Muscle of leg (tissue), 11 donors: ENCODE results near the gene STXBP5L. TPM values are rescaled to one million over a fixed set of nuclear protein-coding genes. Genes with fewer than 3 reads are reported as not detected.

Experiments
- DNase-seq: peaks from one replicate; pipeline ENCODE4 v3.0.0; 2013
- H3K27ac ChIP-seq: one replicate; pipeline ENCODE4 v1.5.1; 2013; ENCODE audit warnings: mild to moderate bottlenecking, low read length, control low read depth
- H3K27me3 ChIP-seq: one replicate; pipeline ENCODE4 v1.6.1; 2013; ENCODE audit warnings: low read length; ENCODE audit not compliant: control insufficient read depth, insufficient read depth
- H3K36me3 ChIP-seq: one replicate; pipeline ENCODE4 v1.6.1; 2013; ENCODE audit warnings: low read length; ENCODE audit not compliant: control insufficient read depth, insufficient read depth
- H3K4me1 ChIP-seq: one replicate; pipeline ENCODE4 v1.6.1; 2013; ENCODE audit warnings: low read length; ENCODE audit not compliant: control insufficient read depth, insufficient read depth
- H3K4me3 ChIP-seq: one replicate; pipeline ENCODE4 v1.5.1; 2013; ENCODE audit warnings: low read length, control low read depth
- H3K9me3 ChIP-seq: replicated peaks from 2 replicates; pipeline ENCODE4 v1.6.1; 2013; ENCODE audit warnings: low read depth, low read length; ENCODE audit not compliant: control insufficient read depth
- WGBS: methylation state at CpG from one replicate; pipeline ENCODE4 v1.1.5; 2013; ENCODE audit warnings: missing lambda C conversion rate; ENCODE audit not compliant: insufficient coverage; 5-methylcytosine and 5-hydroxymethylcytosine counted together
- polyA plus RNA-seq, 8 donors: library from polyadenylated mRNA; unstranded; fragments of 120-200 nt; gene quantifications; one replicate each; pipeline versions ENCODE4 v1.2.1 to v1.2.3, GENCODE V29; 2013; ENCODE audit warnings: inconsistent platforms in 1 of 8, low replicate concordance in 1 of 8; ENCODE audit not compliant: insufficient read length in 8 of 8, insufficient read depth in 1 of 8
- total RNA-seq: library from RNA; stranded (reverse); fragments of 120-200 nt; gene quantifications from one replicate; pipeline ENCODE4 v1.2.4, GENCODE V29; 2013

The STXBP5L gene
- total and polyA plus RNA-seq, 9 donors = under 0.01 to 0.09 (median 0.01) TPM; not detected in 1

DNA sequence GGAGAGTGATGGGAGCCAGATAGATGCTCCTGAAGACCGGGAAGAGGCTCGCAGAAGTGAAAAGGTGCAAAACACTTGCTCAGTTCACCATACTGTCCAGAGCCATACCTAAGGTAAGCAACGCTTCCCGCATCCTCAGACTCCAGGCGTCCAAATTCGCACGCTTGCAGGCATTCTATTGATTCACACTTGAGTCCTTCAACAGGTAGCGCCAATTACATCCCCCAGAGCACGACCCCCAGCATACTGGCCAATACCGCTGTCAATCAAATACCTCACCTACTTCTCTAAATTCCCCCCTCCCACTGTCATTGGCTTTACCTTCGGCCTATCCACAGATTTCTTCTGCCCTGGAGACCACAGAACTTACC lies 361 bp upstream of the STXBP5L start:
- peaks cover 13% of the 10 kb centered on the region for H3K27me3 ChIP-seq
- peaks cover 11% of the 10 kb centered on the region for H3K4me1 ChIP-seq

GRCh38 chr3:120908795-120909601 lies 993 bp downstream of the STXBP5L start:
- 0% methylated on average over 9 of the region's 26 CpGs for WGBS
- Histone ChIP-seq H3K27me3 (peaks cover 13% of the 10 kb centered on the region), H3K9me3 (no peaks in the 10 kb centered on the region), H3K27ac (no peak overlapping the region), H3K4me3 (peak overlapping the region; percentile 24), H3K36me3 (no peaks in the 10 kb centered on the region), H3K4me1 (peaks cover 11% of the 10 kb centered on the region)
- peak; percentile 4 for DNase-seq

More for the DNA sequence above, 361 bp upstream of the STXBP5L start:
- H3K36me3 ChIP-seq = no peaks in the 10 kb centered on the region
- DNase-seq = no peak
- H3K27ac ChIP-seq = no peak overlapping the region
- H3K9me3 ChIP-seq = no peaks in the 10 kb centered on the region
- no peak overlapping the region for H3K4me3 ChIP-seq
- WGBS = 2% methylated on average over 10 of the region's 11 CpGs

DNA sequence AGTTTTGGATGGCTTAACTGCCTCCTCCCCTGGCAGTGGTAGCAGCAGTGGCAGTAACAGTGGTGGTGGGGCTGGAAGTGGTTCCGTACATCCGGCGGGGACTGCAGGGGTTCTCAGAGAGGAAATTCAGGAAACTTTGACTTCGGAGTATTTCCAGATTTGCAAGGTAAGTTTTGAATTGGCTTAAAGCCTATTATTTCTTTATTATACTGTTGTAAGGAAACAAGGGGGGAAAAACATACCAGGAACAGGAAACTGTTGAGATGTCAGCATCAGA lies 1.5 kb downstream of the STXBP5L start:
- Histone ChIP-seq H3K36me3 (no peaks in the 10 kb centered on the region), H3K4me3 (no peak overlapping the region), H3K9me3 (no peaks in the 10 kb centered on the region), H3K4me1 (peaks cover 11% of the 10 kb centered on the region), H3K27me3 (peaks cover 13% of the 10 kb centered on the region), H3K27ac (no peak overlapping the region)
- DNase-seq = no peak
- 0% methylated on average over 1 of the region's 4 CpGs for WGBS

- no peak for DNase-seq
- no peaks in the 10 kb centered on the region for H3K4me1 ChIP-seq
- no peaks in the 10 kb centered on the region for H3K27me3 ChIP-seq
- no CpG with 5 or more reads among the region's 1 CpG for WGBS
- no peak overlapping the region for H3K4me3 ChIP-seq
- peaks cover 15% of the 10 kb centered on the region for H3K9me3 ChIP-seq
- no peaks in the 10 kb centered on the region for H3K36me3 ChIP-seq
- no peak overlapping the region for H3K27ac ChIP-seq
Measured at GRCh38 chr3:120926146-120926545, 18.1 kb downstream of the STXBP5L start.

DNA sequence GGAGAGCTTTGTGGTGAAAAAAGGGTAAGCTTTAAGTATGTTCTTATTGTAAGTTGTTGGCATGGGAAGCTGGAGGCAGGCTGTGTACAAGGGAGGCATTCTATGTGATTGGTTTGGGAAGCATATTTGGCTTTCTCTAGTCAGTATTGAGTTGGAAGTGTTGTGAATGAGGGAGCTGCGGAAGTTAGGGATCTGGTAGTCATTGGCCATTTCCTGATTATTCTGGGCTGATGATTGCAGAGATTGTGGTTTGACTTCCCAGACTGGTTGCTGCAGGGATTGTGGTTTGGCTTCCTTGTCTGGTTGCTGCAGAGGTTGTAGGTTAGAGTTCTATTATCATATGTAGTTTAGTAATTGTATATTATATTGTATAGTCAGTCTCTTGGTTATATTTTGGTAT lies 21.0 kb downstream of the STXBP5L start:
- no peaks in the 10 kb centered on the region for H3K36me3 ChIP-seq
- no peak for DNase-seq
- 80% methylated on average over 1 of the region's 1 CpG for WGBS
- no peak overlapping the region for H3K27ac ChIP-seq
- no peaks in the 10 kb centered on the region for H3K27me3 ChIP-seq
- H3K4me1 ChIP-seq = no peaks in the 10 kb centered on the region
- peaks cover 15% of the 10 kb centered on the region for H3K9me3 ChIP-seq
- no peak overlapping the region for H3K4me3 ChIP-seq

GRCh38 chr3:120931593-120931992 lies 23.6 kb downstream of the STXBP5L start:
- DNase-seq = no peak
- no CpG with 5 or more reads among the region's 2 CpGs for WGBS
- Histone ChIP-seq H3K4me3 (no peak overlapping the region), H3K9me3 (peaks cover 5% of the 10 kb centered on the region), H3K4me1 (no peaks in the 10 kb centered on the region), H3K27me3 (no peaks in the 10 kb centered on the region), H3K27ac (no peak overlapping the region), H3K36me3 (no peaks in the 10 kb centered on the region)

GRCh38 chr3:120956143-120956542 lies 48.1 kb downstream of the STXBP5L start:
- DNase-seq = no peak
- Histone ChIP-seq H3K9me3 (peaks cover 9% of the 10 kb centered on the region), H3K36me3 (no peaks in the 10 kb centered on the region), H3K27me3 (no peaks in the 10 kb centered on the region), H3K27ac (no peak overlapping the region), H3K4me1 (no peaks in the 10 kb centered on the region), H3K4me3 (no peak overlapping the region)
- WGBS = no CpG with 5 or more reads among the region's 3 CpGs

- no peak for DNase-seq
- Histone ChIP-seq H3K27me3 (no peaks in the 10 kb centered on the region), H3K27ac (no peak overlapping the region), H3K4me3 (no peak overlapping the region), H3K36me3 (no peaks in the 10 kb centered on the region), H3K4me1 (no peaks in the 10 kb centered on the region), H3K9me3 (peaks cover 20% of the 10 kb centered on the region)
- 68% methylated on average over 3 of the region's 3 CpGs for WGBS
Measured at GRCh38 chr3:120982608-120983320, 74.8 kb downstream of the STXBP5L start.

GRCh38 chr3:120983321-120983665 lies 75.3 kb downstream of the STXBP5L start:
- Histone ChIP-seq H3K36me3 (no peaks in the 10 kb centered on the region), H3K9me3 (peaks cover 20% of the 10 kb centered on the region), H3K27ac (no peak overlapping the region), H3K4me1 (no peaks in the 10 kb centered on the region), H3K4me3 (no peak overlapping the region), H3K27me3 (no peaks in the 10 kb centered on the region)
- WGBS = no CpG with 5 or more reads among the region's 1 CpG
- no peak for DNase-seq

GRCh38 chr3:120983841-120984240 lies 75.8 kb downstream of the STXBP5L start:
- H3K4me3 ChIP-seq = no peak overlapping the region
- no CpG with 5 or more reads among the region's 2 CpGs for WGBS

More at GRCh38 chr3:120983841-120984240, 75.8 kb downstream of the STXBP5L start:
- DNase-seq = no peak
- H3K36me3 ChIP-seq = no peaks in the 10 kb centered on the region
- H3K4me1 ChIP-seq = no peaks in the 10 kb centered on the region
- H3K27me3 ChIP-seq = no peaks in the 10 kb centered on the region
- no peak overlapping the region for H3K27ac ChIP-seq
- H3K9me3 ChIP-seq = peaks cover 20% of the 10 kb centered on the region
